HG02973 (cell line): ENCODE data around the gene PIGV.

Experiments
- ATAC-seq: cut with Tn5 transposase; IDR thresholded peaks from one replicate; pipeline ENCODE4 v1.9.1; 2021; ENCODE audit warnings: moderate library complexity; ENCODE audit not compliant: unreplicated experiment

PIGV gene

GRCh38 chr1:26787706-26788514, at the start of gene PIGV:
Gene PIGV (plus strand): TSS chr1:26787950. CDS start chr1:26790816, 2,866 bp downstream.
- ATAC-seq, result peak; percentile 57

- no peak for ATAC-seq
Observed at GRCh38 chr1:26739329-26739914, 48.3 kb upstream of the PIGV start.

GRCh38 chr1:26740023-26740634, 47.6 kb upstream of the PIGV start:
- ATAC-seq, result no peak

- no peak for ATAC-seq
Observed at GRCh38 chr1:26740952-26741351, 46.8 kb upstream of the PIGV start.

GRCh38 chr1:26743426-26744059, 44.2 kb upstream of the PIGV start:
- ATAC-seq, result no peak

GRCh38 chr1:26744075-26744959, 43.4 kb upstream of the PIGV start:
- ATAC-seq, result peak; percentile 88

GRCh38 chr1:26745191-26745590, 42.6 kb upstream of the PIGV start:
- ATAC-seq, result no peak

- no peak for ATAC-seq
Observed at GRCh38 chr1:26747048-26747447, 40.7 kb upstream of the PIGV start.

- no peak for ATAC-seq
Observed at GRCh38 chr1:26748351-26748750, 39.4 kb upstream of the PIGV start.

- ATAC-seq, result no peak
Observed at GRCh38 chr1:26749458-26749857, 38.3 kb upstream of the PIGV start.

GRCh38 chr1:26750428-26750827, 37.3 kb upstream of the PIGV start:
- no peak for ATAC-seq

GRCh38 chr1:26752519-26752918, 35.2 kb upstream of the PIGV start:
- no peak for ATAC-seq

GRCh38 chr1:26754086-26754874, 33.5 kb upstream of the PIGV start:
- ATAC-seq, result no peak

- no peak for ATAC-seq
Observed at GRCh38 chr1:26758358-26758757, 29.4 kb upstream of the PIGV start.

GRCh38 chr1:26759531-26759930, 28.2 kb upstream of the PIGV start:
- no peak for ATAC-seq

- no peak for ATAC-seq
Observed at GRCh38 chr1:26761217-26761616, 26.5 kb upstream of the PIGV start.

- ATAC-seq, result no peak
Observed at GRCh38 chr1:26767714-26768113, 20.0 kb upstream of the PIGV start.

GRCh38 chr1:26768755-26769154, 19.0 kb upstream of the PIGV start:
- ATAC-seq, result no peak

GRCh38 chr1:26771285-26771642, 16.5 kb upstream of the PIGV start:
- ATAC-seq, result no peak
